ENCODE measurements around the gene OR7D2. TPM values are rescaled to one million over a fixed set of nuclear protein-coding genes. Genes with fewer than 3 reads are reported as not detected.

The OR7D2 gene
- polyA plus RNA-seq, 1 donor from 2014 or later: 0.09 TPM

DNA sequence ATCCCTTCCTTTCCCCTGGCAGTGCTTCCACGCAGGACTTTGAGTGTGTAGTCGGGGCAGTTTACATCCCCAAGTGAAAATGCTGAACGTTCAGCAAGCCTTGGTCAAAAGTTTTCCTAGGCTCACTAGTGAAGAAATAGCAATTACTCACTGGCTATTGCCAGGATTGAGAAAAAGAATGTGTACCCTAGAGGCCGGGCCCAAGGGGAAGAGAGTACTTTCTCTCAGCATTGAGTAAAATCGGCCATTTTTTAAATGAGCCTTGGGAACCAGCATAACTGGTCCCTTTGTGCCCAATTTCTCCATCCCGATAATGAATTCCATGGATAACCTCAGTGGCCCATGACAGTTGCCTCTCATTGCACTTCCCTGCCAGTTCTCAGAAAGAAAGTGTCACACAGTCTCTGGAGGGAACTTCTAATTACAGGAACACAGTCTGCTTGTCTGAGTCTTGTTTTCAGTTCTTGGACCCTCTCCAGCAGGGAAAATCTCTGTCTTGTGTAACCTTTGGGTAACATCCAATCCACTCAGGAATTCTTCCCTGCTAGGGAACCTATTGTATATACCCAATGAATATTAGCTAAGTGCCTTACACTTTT is 7.3 kb upstream of the OR7D2 start:
- Histone ChIP-seq H3K27me3 (ENCODE audit: insufficient read depth, low read depth, low read length) (no peaks in the 10 kb centered on the region), H3F3A (ENCODE audit: insufficient read depth, low read length, poor library complexity, severe bottlenecking) (no peaks in the 10 kb centered on the region), H3K27ac (ENCODE audit: low read length) (no peak overlapping the region), H3K4me2 (ENCODE audit: low read length) (no peak overlapping the region), H3K9me3 (ENCODE audit: low read length) (no peaks in the 10 kb centered on the region), H3K4me3 (ENCODE audit: low read length) (no peak overlapping the region), H3K9ac (ENCODE audit: low read length) (no peak overlapping the region), H3K36me3 (ENCODE audit: insufficient read depth, low read length) (no peaks in the 10 kb centered on the region), H4K20me1 (ENCODE audit: insufficient read depth) (no peaks in the 10 kb centered on the region), H2AFZ (ENCODE audit: low read depth, low read length) (no peak overlapping the region), H3K79me2 (replicated peaks; ENCODE audit: insufficient read depth, low read length) (no peaks in the 10 kb centered on the region), H3K9me2 (ENCODE audit: insufficient read depth, low read length) (no peaks in the 10 kb centered on the region)
- TF ChIP-seq, protein P1, sequence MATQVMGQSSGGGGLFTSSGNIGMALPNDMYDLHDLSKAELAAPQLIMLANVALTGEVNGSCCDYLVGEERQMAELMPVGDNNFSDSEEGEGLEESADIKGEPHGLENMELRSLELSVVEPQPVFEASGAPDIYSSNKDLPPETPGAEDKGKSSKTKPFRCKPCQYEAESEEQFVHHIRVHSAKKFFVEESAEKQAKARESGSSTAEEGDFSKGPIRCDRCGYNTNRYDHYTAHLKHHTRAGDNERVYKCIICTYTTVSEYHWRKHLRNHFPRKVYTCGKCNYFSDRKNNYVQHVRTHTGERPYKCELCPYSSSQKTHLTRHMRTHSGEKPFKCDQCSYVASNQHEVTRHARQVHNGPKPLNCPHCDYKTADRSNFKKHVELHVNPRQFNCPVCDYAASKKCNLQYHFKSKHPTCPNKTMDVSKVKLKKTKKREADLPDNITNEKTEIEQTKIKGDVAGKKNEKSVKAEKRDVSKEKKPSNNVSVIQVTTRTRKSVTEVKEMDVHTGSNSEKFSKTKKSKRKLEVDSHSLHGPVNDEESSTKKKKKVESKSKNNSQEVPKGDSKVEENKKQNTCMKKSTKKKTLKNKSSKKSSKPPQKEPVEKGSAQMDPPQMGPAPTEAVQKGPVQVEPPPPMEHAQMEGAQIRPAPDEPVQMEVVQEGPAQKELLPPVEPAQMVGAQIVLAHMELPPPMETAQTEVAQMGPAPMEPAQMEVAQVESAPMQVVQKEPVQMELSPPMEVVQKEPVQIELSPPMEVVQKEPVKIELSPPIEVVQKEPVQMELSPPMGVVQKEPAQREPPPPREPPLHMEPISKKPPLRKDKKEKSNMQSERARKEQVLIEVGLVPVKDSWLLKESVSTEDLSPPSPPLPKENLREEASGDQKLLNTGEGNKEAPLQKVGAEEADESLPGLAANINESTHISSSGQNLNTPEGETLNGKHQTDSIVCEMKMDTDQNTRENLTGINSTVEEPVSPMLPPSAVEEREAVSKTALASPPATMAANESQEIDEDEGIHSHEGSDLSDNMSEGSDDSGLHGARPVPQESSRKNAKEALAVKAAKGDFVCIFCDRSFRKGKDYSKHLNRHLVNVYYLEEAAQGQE (IDR thresholded peaks at IDR 0.05; ENCODE audit: borderline replicate concordance): no peak
- no peak for TF ChIP-seq POLR2AphosphoS5 (IDR thresholded peaks at IDR 0.05)
- no peak for TF ChIP-seq EZH2 (IDR thresholded peaks at IDR 0.05; ENCODE audit: borderline replicate concordance, insufficient read depth, low read length, poor library complexity, severe bottlenecking)
- TF ChIP-seq, protein P2, sequence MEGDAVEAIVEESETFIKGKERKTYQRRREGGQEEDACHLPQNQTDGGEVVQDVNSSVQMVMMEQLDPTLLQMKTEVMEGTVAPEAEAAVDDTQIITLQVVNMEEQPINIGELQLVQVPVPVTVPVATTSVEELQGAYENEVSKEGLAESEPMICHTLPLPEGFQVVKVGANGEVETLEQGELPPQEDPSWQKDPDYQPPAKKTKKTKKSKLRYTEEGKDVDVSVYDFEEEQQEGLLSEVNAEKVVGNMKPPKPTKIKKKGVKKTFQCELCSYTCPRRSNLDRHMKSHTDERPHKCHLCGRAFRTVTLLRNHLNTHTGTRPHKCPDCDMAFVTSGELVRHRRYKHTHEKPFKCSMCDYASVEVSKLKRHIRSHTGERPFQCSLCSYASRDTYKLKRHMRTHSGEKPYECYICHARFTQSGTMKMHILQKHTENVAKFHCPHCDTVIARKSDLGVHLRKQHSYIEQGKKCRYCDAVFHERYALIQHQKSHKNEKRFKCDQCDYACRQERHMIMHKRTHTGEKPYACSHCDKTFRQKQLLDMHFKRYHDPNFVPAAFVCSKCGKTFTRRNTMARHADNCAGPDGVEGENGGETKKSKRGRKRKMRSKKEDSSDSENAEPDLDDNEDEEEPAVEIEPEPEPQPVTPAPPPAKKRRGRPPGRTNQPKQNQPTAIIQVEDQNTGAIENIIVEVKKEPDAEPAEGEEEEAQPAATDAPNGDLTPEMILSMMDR (IDR thresholded peaks at IDR 0.05; ENCODE audit: poor library complexity, severe bottlenecking): no peak
- no peak for TF ChIP-seq TAF1 (IDR thresholded peaks at IDR 0.05; ENCODE audit: low read depth)
- TF ChIP-seq MXI1 (conservative IDR thresholded peaks at IDR 0.05; ENCODE audit: poor library complexity, severe bottlenecking): no peak
- no peak for TF ChIP-seq RAD21 (conservative IDR thresholded peaks at IDR 0.05)
- no peak for TF ChIP-seq SMC3 (conservative IDR thresholded peaks at IDR 0.05; ENCODE audit: poor library complexity)
- no peak for TF ChIP-seq EP300 (conservative IDR thresholded peaks at IDR 0.05; ENCODE audit: poor library complexity, severe bottlenecking)

DNA sequence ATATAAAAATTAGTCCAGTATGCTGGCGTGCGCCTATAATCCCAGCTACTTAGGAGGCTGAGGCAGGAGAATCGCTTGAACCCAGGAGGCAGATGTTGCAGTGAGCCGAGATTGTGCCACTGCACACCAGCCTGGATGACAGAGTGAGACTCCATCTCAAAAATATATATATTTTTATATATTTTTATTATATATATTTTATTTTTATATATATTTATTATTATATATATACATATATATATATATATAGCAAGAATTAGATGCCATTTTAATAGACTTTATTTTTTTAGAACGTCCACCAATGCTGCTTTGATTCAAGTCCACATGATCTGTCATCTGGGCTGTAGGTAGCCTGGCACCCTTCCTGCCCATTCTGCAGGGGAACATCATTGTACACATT is 3.5 kb upstream of the OR7D2 start:
- Histone ChIP-seq H3F3A (ENCODE audit: insufficient read depth, low read length, poor library complexity, severe bottlenecking) (no peaks in the 10 kb centered on the region), H3K27ac (ENCODE audit: low read length) (no peak overlapping the region), H3K9me2 (ENCODE audit: insufficient read depth, low read length) (no peaks in the 10 kb centered on the region), H3K36me3 (ENCODE audit: insufficient read depth, low read length) (no peaks in the 10 kb centered on the region), H3K79me2 (replicated peaks; ENCODE audit: insufficient read depth, low read length) (no peaks in the 10 kb centered on the region), H3K9me3 (ENCODE audit: low read length) (no peaks in the 10 kb centered on the region), H3K4me3 (ENCODE audit: low read length) (no peak overlapping the region), H3K27me3 (ENCODE audit: insufficient read depth, low read depth, low read length) (no peaks in the 10 kb centered on the region), H3K9ac (ENCODE audit: low read length) (no peak overlapping the region), H3K4me2 (ENCODE audit: low read length) (no peak overlapping the region), H4K20me1 (ENCODE audit: insufficient read depth) (no peaks in the 10 kb centered on the region), H2AFZ (ENCODE audit: low read depth, low read length) (no peak overlapping the region)
- TF ChIP-seq, protein P1 (IDR thresholded peaks at IDR 0.05; ENCODE audit: borderline replicate concordance): no peak
- TF ChIP-seq POLR2AphosphoS5 (IDR thresholded peaks at IDR 0.05): no peak
- TF ChIP-seq EP300 (conservative IDR thresholded peaks at IDR 0.05; ENCODE audit: poor library complexity, severe bottlenecking): no peak
- TF ChIP-seq TAF1 (IDR thresholded peaks at IDR 0.05; ENCODE audit: low read depth): no peak
- TF ChIP-seq, protein P2 (IDR thresholded peaks at IDR 0.05; ENCODE audit: poor library complexity, severe bottlenecking): no peak
- no peak for TF ChIP-seq RAD21 (conservative IDR thresholded peaks at IDR 0.05)
- no peak for TF ChIP-seq EZH2 (IDR thresholded peaks at IDR 0.05; ENCODE audit: borderline replicate concordance, insufficient read depth, low read length, poor library complexity, severe bottlenecking)
- no peak for TF ChIP-seq SMC3 (conservative IDR thresholded peaks at IDR 0.05; ENCODE audit: poor library complexity)
- TF ChIP-seq MXI1 (conservative IDR thresholded peaks at IDR 0.05; ENCODE audit: poor library complexity, severe bottlenecking): no peak

All from neural cell (in vitro differentiated cells).